Muscle layer of colon (tissue), 2 donors: ENCODE results near the gene NCBP3.

Experiments used
- H3K27ac ChIP-seq: one replicate; pipeline ENCODE4 v1.7.0; 2013; ENCODE audit warnings: low read depth, mild to moderate bottlenecking, low read length, moderate library complexity
- H3K27me3 ChIP-seq, 2 donors: one replicate each; pipeline ENCODE4 v1.7.0; 2013; ENCODE audit warnings: low read length in 2 of 2, mild to moderate bottlenecking in 2 of 2; ENCODE audit not compliant: insufficient read depth in 2 of 2, control insufficient read depth in 1 of 2
- H3K36me3 ChIP-seq: one replicate; pipeline ENCODE4 v1.7.0; 2013; ENCODE audit warnings: mild to moderate bottlenecking, low read length; ENCODE audit not compliant: insufficient read depth
- H3K4me1 ChIP-seq: one replicate; pipeline ENCODE4 v1.7.0; 2013; ENCODE audit warnings: mild to moderate bottlenecking, low read length; ENCODE audit not compliant: insufficient read depth
- H3K4me3 ChIP-seq, 2 donors: one replicate each; pipeline ENCODE4 v1.7.0; 2013; ENCODE audit warnings: low read length in 2 of 2, low read depth in 1 of 2, mild to moderate bottlenecking in 1 of 2, moderate library complexity in 1 of 2
- H3K9ac ChIP-seq: one replicate; pipeline ENCODE4 v1.7.0; 2013; ENCODE audit warnings: low read length
- H3K9me3 ChIP-seq: one replicate; pipeline ENCODE4 v1.7.0; 2013; ENCODE audit warnings: mild to moderate bottlenecking, low read length
- donor health status: abdominal sarcoma.
- donor health status: Adenocarcinoma of cecum.

The NCBP3 gene

DNA sequence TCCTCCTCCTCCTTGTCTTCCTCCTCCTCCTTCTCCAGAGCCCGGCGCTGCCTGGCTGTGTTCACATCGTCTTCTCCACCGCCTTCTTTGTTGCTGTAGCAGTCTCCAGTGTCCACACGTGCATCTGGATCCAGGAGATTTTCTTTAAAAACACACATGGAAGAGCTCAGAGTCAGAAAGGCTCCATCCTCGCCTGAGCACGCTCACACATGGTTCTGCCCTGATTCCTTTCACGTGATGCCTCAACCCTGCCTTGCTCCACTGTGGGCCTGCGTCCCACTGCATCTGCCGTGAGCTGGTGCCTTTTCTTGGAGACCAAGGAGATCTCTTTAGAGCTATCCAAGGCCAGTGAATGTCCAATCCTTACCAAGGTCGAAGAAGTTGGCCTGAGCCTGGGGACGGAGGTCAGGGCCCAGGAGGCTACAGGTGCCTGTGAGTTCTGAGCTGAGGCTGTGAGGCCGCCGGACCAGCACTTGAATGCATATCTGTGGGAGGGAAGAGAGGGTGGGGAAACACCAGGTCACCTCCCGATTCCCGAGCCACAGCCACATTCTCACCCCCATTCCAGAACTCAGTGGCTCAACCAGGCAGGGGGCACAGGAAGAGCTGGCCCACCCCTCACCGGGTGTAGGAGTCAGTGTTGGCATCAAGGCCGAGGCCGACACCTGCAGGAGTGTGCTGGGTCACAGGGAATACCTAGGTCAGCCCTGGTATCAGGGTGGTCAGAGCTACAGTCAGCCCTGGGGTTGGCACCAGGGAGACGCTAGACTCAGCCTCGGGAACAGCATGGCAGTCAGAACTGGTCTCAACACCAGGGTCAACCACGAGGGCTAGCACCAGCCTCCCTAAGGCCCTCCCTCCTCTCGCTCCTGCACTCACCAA lies 84.8 kb downstream of the NCBP3 start:
- Histone ChIP-seq H3K9ac (no peak overlapping the region), H3K4me3 (no peak overlapping the region), H3K27ac (no peak overlapping the region), H3K9me3 (no peaks in the 10 kb centered on the region), H3K27me3 (no peaks in the 10 kb centered on the region), H3K36me3 (no peaks in the 10 kb centered on the region), H3K4me1 (no peaks in the 10 kb centered on the region)

GRCh38 chr17:3759597-3760216 lies 86.3 kb downstream of the NCBP3 start:
- H3K36me3 ChIP-seq, result no peaks in the 10 kb centered on the region
- no peak overlapping the region for H3K9ac ChIP-seq
- no peak overlapping the region for H3K4me3 ChIP-seq
- peaks cover 0 to 6% of the 10 kb centered on the region in 2 donors for H3K27me3 ChIP-seq
- H3K4me1 ChIP-seq, result no peaks in the 10 kb centered on the region
- no peaks in the 10 kb centered on the region for H3K9me3 ChIP-seq
- no peak overlapping the region for H3K27ac ChIP-seq

GRCh38 chr17:3755335-3756030 lies 90.6 kb downstream of the NCBP3 start:
- Histone ChIP-seq H3K9ac (no peak overlapping the region), H3K27ac (no peak overlapping the region), H3K4me3 (no peak overlapping the region), H3K4me1 (no peaks in the 10 kb centered on the region), H3K9me3 (no peaks in the 10 kb centered on the region), H3K36me3 (no peaks in the 10 kb centered on the region), H3K27me3 (peaks cover 0 to 10% of the 10 kb centered on the region in 2 donors)

DNA sequence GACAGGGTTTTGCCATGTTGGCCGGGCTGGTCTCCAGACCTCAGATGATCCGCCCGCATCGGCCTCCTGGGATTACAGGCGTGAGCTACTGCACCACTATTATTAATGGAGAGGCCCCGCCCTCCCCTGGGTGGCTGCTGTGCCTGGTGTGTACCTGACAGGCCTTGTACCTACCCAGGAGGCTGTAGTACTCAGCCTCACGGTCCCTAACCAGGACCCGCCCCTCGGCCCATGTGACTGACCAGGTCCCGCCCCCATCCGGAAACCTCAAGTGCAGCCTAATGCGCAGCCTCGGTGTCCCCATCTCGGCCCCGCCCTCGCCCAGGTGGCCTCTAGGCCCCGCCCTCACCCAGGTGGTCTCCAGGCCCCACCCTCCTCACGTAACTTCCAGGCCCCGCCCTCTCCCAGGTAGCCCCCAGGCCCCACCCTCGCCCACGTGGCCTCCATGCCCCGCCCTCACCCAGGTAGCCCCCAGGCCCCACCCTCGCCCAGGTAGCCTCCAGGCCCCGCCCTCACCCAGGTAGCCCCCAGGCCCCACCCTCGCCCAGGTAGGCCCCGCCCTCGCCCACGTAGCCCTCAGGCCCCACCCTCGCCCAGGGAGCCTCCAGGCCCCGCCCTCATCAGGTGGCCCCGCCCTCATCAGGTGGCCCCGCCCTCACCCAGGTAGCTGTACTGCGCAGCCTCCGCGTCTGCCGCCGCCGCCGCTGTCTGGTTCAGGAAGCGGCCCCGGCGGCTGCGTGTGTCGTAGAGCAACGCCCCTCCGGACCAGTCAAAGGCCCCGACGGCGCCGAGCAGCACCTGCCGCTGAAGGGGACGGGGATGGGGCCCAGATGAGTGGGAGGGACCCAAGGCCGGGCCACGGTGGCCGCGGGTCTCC lies 91.3 kb downstream of the NCBP3 start:
- H3K9me3 ChIP-seq, result no peaks in the 10 kb centered on the region
- no peak overlapping the region for H3K9ac ChIP-seq
- peaks cover 0 to 10% of the 10 kb centered on the region in 2 donors for H3K27me3 ChIP-seq
- H3K27ac ChIP-seq, result no peak overlapping the region
- H3K4me3 ChIP-seq, result no peak overlapping the region
- no peaks in the 10 kb centered on the region for H3K36me3 ChIP-seq
- no peaks in the 10 kb centered on the region for H3K4me1 ChIP-seq

GRCh38 chr17:3754066-3754457 lies 92.0 kb downstream of the NCBP3 start:
- no peaks in the 10 kb centered on the region for H3K9me3 ChIP-seq
- H3K4me1 ChIP-seq, result no peaks in the 10 kb centered on the region
- no peak overlapping the region for H3K27ac ChIP-seq
- H3K4me3 ChIP-seq, result no peak overlapping the region
- H3K36me3 ChIP-seq, result no peaks in the 10 kb centered on the region
- H3K9ac ChIP-seq, result no peak overlapping the region
- peaks cover 0 to 10% of the 10 kb centered on the region in 2 donors for H3K27me3 ChIP-seq

GRCh38 chr17:3753624-3754023 lies 92.4 kb downstream of the NCBP3 start:
- no peaks in the 10 kb centered on the region for H3K36me3 ChIP-seq
- no peaks in the 10 kb centered on the region for H3K9me3 ChIP-seq
- no peak overlapping the region for H3K4me3 ChIP-seq
- peaks cover 0 to 10% of the 10 kb centered on the region in 2 donors for H3K27me3 ChIP-seq
- no peak overlapping the region for H3K9ac ChIP-seq
- H3K27ac ChIP-seq, result no peak overlapping the region
- H3K4me1 ChIP-seq, result no peaks in the 10 kb centered on the region
